Endothelial cell of umbilical vein (primary cell): ENCODE data around the gene PKN1. TPM values are rescaled to one million over a fixed set of nuclear protein-coding genes. Genes with fewer than 3 reads are reported as not detected.

ENCODE experiments used
- BruUV-seq: library from RNA; stranded (reverse); fragments of 400-500 nt; replicated peaks from 2 replicates; lab custom pipeline; 2021; lab: Mats Ljungman, UMichigan
- CTCF ChIA-PET: fragments of 300-600, 350-600 bp; sonication (Branson Sonifier 250); formaldehyde crosslinking; loops from one replicate; lab custom pipeline; 2021; ENCODE audit warnings: antibody characterized with exemption, inconsistent platforms; lab: Charles Lee
- POLR2A ChIA-PET: fragments of 300-600, 350-600 bp; sonication (Branson Sonifier 250); formaldehyde crosslinking; loops from one replicate; lab custom pipeline; 2021; ENCODE audit warnings: antibody characterized with exemption, inconsistent platforms; lab: Charles Lee
- DNase-seq: peaks from one replicate; pipeline ENCODE4 v3.0.0-alpha.2; 2011; ENCODE audit warnings: low read depth, low spot score
- FAIRE-seq: peaks from 2 replicates; lab custom pipeline; 2011; peaks lifted over from hg19 to GRCh38; lab: Jason Lieb, UNC
- H2AFZ ChIP-seq: 2 replicates; pipeline ENCODE4 v1.6.0; 2012; ENCODE audit warnings: low read depth, low read length, control low read depth, inconsistent platforms
- H3K27ac ChIP-seq: 2 replicates; pipeline ENCODE4 v1.5.1; 2011; ENCODE audit warnings: low read depth, mild to moderate bottlenecking, control low read depth, low read length, moderate library complexity; ENCODE audit not compliant: insufficient read depth
- H3K27me3 ChIP-seq, 2 experiments: 2 replicates each; pipeline versions ENCODE4 v1.6.0 to v1.6.1; 2011; ENCODE audit warnings: low read length in 2 of 2, mixed read lengths in 1 of 2; ENCODE audit not compliant: control insufficient read depth in 2 of 2, insufficient read depth in 2 of 2
- H3K36me3 ChIP-seq, 2 experiments: 2 replicates in 1 of 2; 3 replicates in 1 of 2; pipeline ENCODE4 v1.5.1; 2011; ENCODE audit warnings: low read length in 2 of 2, mild to moderate bottlenecking in 1 of 2, moderate library complexity in 1 of 2; ENCODE audit not compliant: control insufficient read depth in 2 of 2, insufficient read depth in 2 of 2; ENCODE audit errors: extremely low read depth in 1 of 2
- H3K4me1 ChIP-seq: 3 replicates; pipeline ENCODE4 v1.5.1; 2011; ENCODE audit warnings: mild to moderate bottlenecking, low read length; ENCODE audit not compliant: control insufficient read depth, insufficient read depth; ENCODE audit errors: extremely low read depth
- H3K4me2 ChIP-seq: 2 replicates; pipeline ENCODE4 v1.6.1; 2011; ENCODE audit warnings: low read length, control low read depth, mixed read lengths; ENCODE audit not compliant: insufficient read depth
- H3K4me3 ChIP-seq, 3 experiments: fragments of 200-600 bp in 1 of 3; sonication (generic), shearing (Covaris generic) in 1 of 3; replicated peaks in 1 of 3; 2 replicates each; pipeline ENCODE4 v1.5.1; 2011 to 2016; ENCODE audit warnings: control low read depth in 3 of 3, low read length in 3 of 3, mild to moderate bottlenecking in 2 of 3, inconsistent platforms in 1 of 3, low read depth in 1 of 3, moderate library complexity in 1 of 3; ENCODE audit not compliant: insufficient read depth in 1 of 3
- H3K79me2 ChIP-seq: 2 replicates; pipeline ENCODE4 v1.6.0; 2012; ENCODE audit warnings: low read length, inconsistent platforms; ENCODE audit not compliant: control insufficient read depth, insufficient read depth
- H3K9ac ChIP-seq: replicated peaks from 2 replicates; pipeline ENCODE3; 2011; ENCODE audit warnings: low read length, control low read depth; ENCODE audit not compliant: insufficient read depth; ENCODE audit errors: extremely low read depth
- H3K9me1 ChIP-seq: replicated peaks from 3 replicates; pipeline ENCODE4 v1.6.0; 2011; ENCODE audit warnings: mild to moderate bottlenecking, low read length; ENCODE audit not compliant: control insufficient read depth, insufficient read depth; ENCODE audit errors: extremely low read depth
- H3K9me3 ChIP-seq: replicated peaks from 2 replicates; pipeline ENCODE4 v1.5.1; 2012; ENCODE audit warnings: low read length, inconsistent platforms; ENCODE audit not compliant: control insufficient read depth, insufficient read depth
- H4K20me1 ChIP-seq: replicated peaks from 2 replicates; pipeline ENCODE3; 2011; ENCODE audit warnings: mild to moderate bottlenecking, low read length; ENCODE audit not compliant: control insufficient read depth, insufficient read depth; ENCODE audit errors: extremely low read depth
- CTCF ChIP-seq, 2 donors: IDR thresholded peaks; 1 replicate in 1 of 2; 2 replicates in 1 of 2; pipeline ENCODE4 v1.5.1; 2011; ENCODE audit warnings: low read length in 2 of 2, mild to moderate bottlenecking in 2 of 2, moderate library complexity in 2 of 2, control low read depth in 1 of 2, inconsistent platforms in 1 of 2, low read depth in 1 of 2; ENCODE audit not compliant: insufficient read depth in 1 of 2; ENCODE audit errors: extremely low read depth in 1 of 2
- EZH2 ChIP-seq: IDR thresholded peaks from 2 replicates; pipeline ENCODE4 v1.6.1; 2012; ENCODE audit warnings: borderline replicate concordance, low read depth, mild to moderate bottlenecking, moderate library complexity, low read length, inconsistent platforms; ENCODE audit not compliant: severe bottlenecking
- FOS ChIP-seq: IDR thresholded peaks from 2 replicates; pipeline ENCODE4 v1.6.1; 2011; ENCODE audit warnings: mild to moderate bottlenecking, low read length, moderate library complexity, borderline replicate concordance; ENCODE audit not compliant: insufficient read depth
- GATA2 ChIP-seq: IDR thresholded peaks from 2 replicates; pipeline ENCODE4 v1.7.0; 2011; ENCODE audit warnings: low read depth, mild to moderate bottlenecking, moderate library complexity, mixed read lengths, low read length; ENCODE audit not compliant: insufficient read length, insufficient read depth
- JUN ChIP-seq: IDR thresholded peaks from 2 replicates; pipeline ENCODE4 v1.6.1; 2011; ENCODE audit warnings: borderline replicate concordance, low read depth; ENCODE audit not compliant: insufficient read length, insufficient read depth
- MAX ChIP-seq: IDR thresholded peaks from 2 replicates; pipeline ENCODE4 v1.6.1; 2011; ENCODE audit not compliant: insufficient read depth, insufficient read length
- MYC ChIP-seq: IDR thresholded peaks from one replicate; pipeline ENCODE4 v1.6.1; 2011; ENCODE audit warnings: mild to moderate bottlenecking, low read depth, low read length
- POLR2A ChIP-seq: IDR thresholded peaks from 2 replicates; pipeline ENCODE4 v1.6.1; 2012; ENCODE audit warnings: low read depth, mild to moderate bottlenecking, control low read depth, low read length
- POLR2AphosphoS5 ChIP-seq: IDR thresholded peaks from 2 replicates; pipeline ENCODE4 v1.6.1; 2012; ENCODE audit warnings: low read depth, mild to moderate bottlenecking, control low read depth, low read length, moderate library complexity; ENCODE audit not compliant: insufficient read depth
- dilution Hi-C: fragments of 300-500 bp; cut with MboI; formaldehyde crosslinking; loops from one replicate; pipeline ENCODE4 v1.15.0; 2019; ENCODE audit warnings: low sequenced_read_pairs; ENCODE audit not compliant: extremely low pct_ligation_motif_present
- intact Hi-C: fragments of 100-400 bp; cut with micrococcal nuclease; formaldehyde crosslinking; loops from one replicate; pipeline ENCODE4 v1.10.0; 2022
- polyA plus RNA-seq, 4 experiments: library from polyadenylated mRNA; depleted of rRNA in 3 of 4; stranded (reverse) in 3 of 4; unstranded in 1 of 4; fragments of >200 nt; gene quantifications; 2 replicates each; pipeline versions ENCODE4 v1.2.1 to v1.2.3, GENCODE V29; 2011 to 2012; ENCODE audit warnings: missing spikeins in 1 of 4
- total RNA-seq: library from RNA; stranded (reverse); gene quantifications from 2 replicates; pipeline ENCODE4 v1.2.3, GENCODE V29; 2021

Gene PKN1
- total and polyA plus RNA-seq, 2 donors (not counting 3 experiments of a cell fraction or from before 2014, with no cell fraction given): 148 to 302 TPM

- intact Hi-C loops: no loop called here
- Histone ChIP-seq H3K4me2 (no peak overlapping the region), H3K27ac (no peak overlapping the region), H3K27me3 (no peaks in the 10 kb centered on the region), H4K20me1 (peaks cover 3% of the 10 kb centered on the region), H2AFZ (no peak overlapping the region), H3K9ac (no peak overlapping the region), H3K4me1 (peaks cover 15% of the 10 kb centered on the region), H3K9me1 (no peaks in the 10 kb centered on the region), H3K79me2 (peaks cover 76% of the 10 kb centered on the region), H3K36me3 (peaks cover 35 to 47% of the 10 kb centered on the region in 2 experiments), H3K9me3 (no peaks in the 10 kb centered on the region), H3K4me3 (no peak overlapping the region)
- dilution Hi-C loops: no loop called here
- POLR2A ChIA-PET: no interaction called here
- no peak for FAIRE-seq
- CTCF ChIA-PET: interaction anchor here (0.6 kb wide), 1 partner anchor 321 kb away, joined by 4 read pairs; no protein-coding TSS in a partner anchor
- TF ChIP-seq EZH2 (no peak), CTCF (IDR thresholded peaks at IDR 0.05; ENCODE audit: extremely low read depth in 1 of 2, insufficient read depth in 1 of 2, low read depth in 1 of 2, low read length in 2 of 2) (no peak), JUN (no peak), GATA2 (no peak), POLR2A (no peak), MAX (no peak), FOS (no peak), POLR2AphosphoS5 (no peak), MYC (no peak)
- no TSS peak for BruUV-seq
- no peak for DNase-seq
These were observed 20.0 kb upstream of the PKN1 start for GRCh38 chr19:14412996-14413692.
